ENCODE data around the gene SSBP3.

- TF ChIP-seq GLIS3 (CRISPR knock-in tag; IDR thresholded peaks at IDR 0.05), result no peak
- TF ChIP-seq PATZ1 (CRISPR knock-in tag; IDR thresholded peaks at IDR 0.05; ENCODE audit: borderline replicate concordance), result no peak
- no peak for TF ChIP-seq ZFP30 (CRISPR knock-in tag; IDR thresholded peaks at IDR 0.05)
- TF ChIP-seq ZFP3 (CRISPR knock-in tag; IDR thresholded peaks at IDR 0.05), result no peak
- no peak for TF ChIP-seq RARB (CRISPR knock-in tag; IDR thresholded peaks at IDR 0.05)
- TF ChIP-seq ZNF8 (CRISPR knock-in tag; IDR thresholded peaks at IDR 0.05), result no peak
Observed at GRCh38 chr1:54453022-54453421, 46.8 kb upstream of the SSBP3 start.

Data from SK-N-SH treated with all-trans-retinoic acid at 6 μM for 48 hours (cell line).